Fibroblast of skin of left biceps (primary cell): ENCODE measurements around the gene VWA8.
"Not testable (repeated sequence)": the region's sequence is repeated elsewhere in the genome, so short reads cannot be mapped to it uniquely, and the experiment has no call there.

Experiments used
- DNase-seq, 2 experiments: peaks; one replicate each; pipeline ENCODE4 v3.0.0-alpha.2; 2013; ENCODE audit warnings: low read depth in 2 of 2

VWA8 gene

GRCh38 chr13:41745496-41745895 is 215.4 kb downstream of the VWA8 start:
- not testable (repeated sequence) for DNase-seq

DNA sequence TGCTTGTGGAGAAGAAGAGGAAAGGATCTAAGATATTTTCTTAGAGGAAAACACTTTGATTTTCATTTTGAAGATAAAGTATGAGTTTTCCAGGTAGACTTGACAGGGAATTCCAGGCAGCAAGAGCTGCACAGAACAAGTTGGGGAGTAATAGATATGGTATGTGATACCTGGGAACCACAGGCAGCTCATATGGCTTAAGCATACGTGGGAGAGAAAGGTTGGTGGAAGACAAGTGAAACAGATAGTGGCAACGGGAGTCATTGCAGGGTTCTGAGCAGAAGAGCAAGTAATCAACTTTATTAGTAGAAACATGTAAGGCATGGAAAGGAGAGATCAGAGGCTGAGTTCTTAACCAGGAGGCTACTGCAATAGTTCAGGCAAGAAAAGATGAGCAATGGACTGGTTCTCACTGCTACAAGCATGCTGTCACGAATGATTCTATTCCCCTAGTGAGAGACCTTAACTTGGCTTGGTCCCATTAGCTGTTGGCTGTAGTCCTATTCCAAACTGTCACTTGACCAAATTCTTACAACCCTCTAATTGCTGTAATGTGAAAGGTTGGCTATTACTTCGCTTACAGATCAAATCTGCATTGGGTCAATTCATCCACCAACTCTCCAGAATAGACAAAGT is 217.9 kb downstream of the VWA8 start:
- no peak for DNase-seq

DNA sequence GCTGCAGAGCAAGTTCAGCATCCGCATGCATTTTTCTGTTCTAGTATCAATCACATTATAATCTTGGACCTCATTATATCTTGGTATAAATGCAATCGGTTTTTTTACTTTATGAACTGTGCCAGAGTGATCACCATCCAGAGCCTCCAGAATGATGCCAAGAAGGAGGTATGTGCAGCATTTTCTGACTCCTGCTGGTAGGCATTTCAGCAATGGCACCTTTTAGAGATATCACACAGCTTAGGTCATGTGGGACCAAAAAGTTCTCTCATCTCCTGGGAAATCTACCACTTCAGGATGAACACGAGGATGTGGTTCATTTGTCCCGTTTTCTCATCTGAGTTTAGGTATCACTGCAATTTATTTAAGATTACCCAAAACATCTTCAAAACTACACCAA is 220.4 kb downstream of the VWA8 start:
- no peak for DNase-seq

DNA sequence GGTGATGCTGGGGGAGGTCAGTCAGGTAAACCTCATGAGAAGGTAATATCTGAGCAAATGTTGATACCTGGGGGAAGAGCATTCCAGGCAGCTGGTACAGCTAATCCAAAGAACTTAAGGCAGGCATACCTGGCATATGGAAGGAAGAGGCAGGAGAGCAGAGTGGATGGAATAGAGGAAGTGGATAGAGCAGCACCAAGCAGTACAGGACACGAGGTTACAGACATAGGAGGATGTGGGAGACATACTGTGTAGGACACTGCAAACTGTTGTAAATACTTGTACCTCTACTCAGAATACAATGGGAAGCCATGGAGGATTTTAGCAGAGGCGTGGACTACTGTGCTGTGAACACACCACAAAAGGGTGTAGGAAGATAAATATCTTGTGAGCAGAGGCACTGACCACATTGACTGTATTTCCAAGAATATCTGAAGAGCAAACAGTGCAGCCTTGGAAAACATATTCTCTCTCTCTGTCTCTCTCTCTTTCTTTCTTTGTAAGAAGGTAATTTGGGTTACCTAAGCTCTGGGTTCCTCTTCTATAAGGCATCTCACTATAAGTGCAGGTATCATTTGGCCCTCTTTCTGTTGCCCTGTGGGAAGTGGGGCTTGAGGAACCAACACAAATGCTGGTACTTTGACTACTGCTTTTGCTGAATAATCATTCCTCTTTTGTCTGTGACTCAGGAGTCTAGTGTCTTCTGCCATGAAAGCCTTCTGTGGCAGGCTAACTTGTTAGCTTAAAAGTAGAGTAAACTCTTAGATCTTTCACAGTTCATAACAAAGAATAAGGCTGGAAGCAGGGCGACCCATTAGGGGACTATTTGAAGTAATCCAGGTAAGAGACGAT is 238.0 kb downstream of the VWA8 start:
- no peak for DNase-seq

DNA sequence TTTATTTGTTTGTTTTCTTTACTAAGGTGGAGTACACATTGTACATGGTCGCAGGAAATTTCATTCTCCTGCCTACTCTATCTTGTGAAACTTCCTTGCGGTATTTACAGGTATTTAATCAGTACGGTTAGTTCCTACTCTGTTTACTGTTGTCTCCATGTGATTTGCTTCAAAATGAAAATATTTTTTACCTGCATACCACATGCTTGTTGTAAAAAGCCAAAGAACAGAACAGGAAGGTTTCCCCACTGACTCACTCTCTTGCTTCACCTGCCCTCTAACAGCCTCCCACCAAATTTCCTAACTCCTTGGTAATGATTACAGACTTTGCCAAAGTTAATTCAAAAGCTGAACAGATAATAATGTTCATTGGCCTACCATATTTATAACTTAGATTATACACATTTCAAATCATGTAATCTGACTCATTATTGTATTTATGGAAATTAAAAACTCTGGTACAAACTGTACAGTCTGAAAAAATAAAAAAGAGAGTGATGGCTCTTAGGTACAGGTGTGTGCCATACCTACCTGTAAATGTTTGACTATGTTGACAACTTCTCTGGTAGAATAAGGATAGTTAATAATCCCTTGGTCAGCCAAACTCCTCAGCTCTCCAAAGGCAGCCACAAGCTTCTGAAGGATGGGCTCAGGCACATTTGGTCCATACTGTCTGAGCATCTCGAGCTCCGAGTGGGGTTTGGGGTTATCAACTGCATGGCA is 239.9 kb downstream of the VWA8 start:
- no peak for DNase-seq

- no peak for DNase-seq
Measured at GRCh38 chr13:41716236-41716635, 244.7 kb downstream of the VWA8 start.

DNA sequence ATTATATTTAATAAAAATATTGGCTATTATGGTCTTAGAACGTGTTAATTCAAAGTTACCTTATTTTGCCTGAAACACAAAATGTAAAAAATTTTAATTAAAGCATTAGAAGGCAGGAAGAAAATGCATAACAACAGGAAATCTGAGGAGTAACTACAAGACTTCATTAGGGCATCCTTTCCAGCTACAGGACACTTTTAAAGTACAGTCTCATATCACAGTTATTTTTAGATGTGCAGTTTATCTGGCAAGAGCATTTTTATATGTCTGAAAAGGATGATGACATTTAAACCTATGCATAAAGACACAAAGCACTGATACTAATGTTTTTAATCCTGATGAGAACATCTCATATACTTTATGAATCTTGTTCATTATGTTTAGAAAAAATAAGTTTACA is 247.5 kb downstream of the VWA8 start:
- DNase-seq: no peak

DNA sequence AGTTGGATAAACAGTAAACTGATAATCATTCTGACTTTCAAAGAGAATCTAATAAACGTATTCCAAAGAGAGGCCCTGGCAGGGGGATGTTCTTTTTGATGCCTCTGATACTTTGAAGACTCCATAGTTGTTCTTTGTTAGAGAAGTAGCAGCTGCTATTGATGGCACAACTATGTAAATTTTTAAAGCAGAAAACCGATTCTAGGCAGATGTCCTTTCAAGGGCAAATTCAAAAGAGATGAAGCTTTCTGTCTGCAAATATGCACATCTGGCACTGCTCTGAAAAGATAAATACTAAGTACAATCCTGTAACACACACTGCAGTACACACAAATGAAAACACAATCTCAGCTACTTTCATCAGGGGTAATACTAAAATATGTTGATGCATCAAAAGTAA is 250.1 kb downstream of the VWA8 start:
- DNase-seq: no peak

DNA sequence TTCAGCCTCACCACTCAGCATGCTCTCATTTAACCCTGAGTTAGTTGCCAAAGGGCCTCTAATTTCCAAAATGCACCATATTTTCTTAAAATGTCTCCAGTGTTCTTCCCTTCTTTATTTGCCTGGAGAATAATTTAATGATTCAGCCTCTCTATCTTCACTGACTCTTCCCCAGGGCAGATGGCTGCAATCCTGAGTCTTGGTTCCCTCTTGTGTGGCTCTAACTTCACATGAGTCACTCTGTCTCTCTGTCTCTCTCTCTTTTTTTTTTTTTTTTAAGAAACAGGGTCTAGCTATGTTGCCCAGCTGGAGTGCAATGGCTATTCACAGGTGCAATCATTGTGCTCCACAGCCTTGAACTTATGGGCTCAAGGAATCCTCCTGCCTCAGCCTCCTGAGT is 251.4 kb downstream of the VWA8 start:
- no peak for DNase-seq

GRCh38 chr13:41708713-41709112 is 252.2 kb downstream of the VWA8 start:
- no peak for DNase-seq

DNA sequence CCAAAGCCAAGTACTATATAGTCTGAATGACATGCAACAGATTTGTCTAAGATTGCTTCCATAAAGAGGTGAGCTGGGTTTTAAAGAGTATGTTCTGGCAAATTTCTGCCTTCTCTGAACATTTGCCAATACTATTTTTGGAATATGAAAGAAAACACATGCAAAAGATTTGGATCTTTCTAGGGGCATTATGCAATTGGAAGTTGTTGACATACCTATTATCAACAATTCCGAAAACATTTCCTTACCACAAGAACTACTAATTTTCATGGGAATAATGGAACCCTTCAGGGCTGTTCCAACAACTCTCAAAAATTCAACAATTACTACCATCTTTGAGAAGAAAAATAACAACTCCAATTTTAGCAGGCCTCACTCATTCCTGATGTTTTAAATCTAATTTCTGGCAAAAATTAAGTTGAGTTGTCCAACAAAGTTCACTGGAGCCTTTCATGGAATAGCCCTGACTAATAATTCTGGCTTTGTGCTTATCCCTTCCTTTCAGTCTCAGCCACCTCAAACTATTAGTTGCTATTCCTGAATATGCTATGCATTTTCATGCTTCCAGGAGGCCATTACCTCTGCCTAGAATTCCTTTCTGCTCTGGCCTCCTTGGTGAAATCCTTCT is 253.6 kb downstream of the VWA8 start:
- DNase-seq: peak in 1 of 2 experiments; percentile 40

- DNase-seq: no peak
Measured at GRCh38 chr13:41706152-41706551, 254.8 kb downstream of the VWA8 start.

DNA sequence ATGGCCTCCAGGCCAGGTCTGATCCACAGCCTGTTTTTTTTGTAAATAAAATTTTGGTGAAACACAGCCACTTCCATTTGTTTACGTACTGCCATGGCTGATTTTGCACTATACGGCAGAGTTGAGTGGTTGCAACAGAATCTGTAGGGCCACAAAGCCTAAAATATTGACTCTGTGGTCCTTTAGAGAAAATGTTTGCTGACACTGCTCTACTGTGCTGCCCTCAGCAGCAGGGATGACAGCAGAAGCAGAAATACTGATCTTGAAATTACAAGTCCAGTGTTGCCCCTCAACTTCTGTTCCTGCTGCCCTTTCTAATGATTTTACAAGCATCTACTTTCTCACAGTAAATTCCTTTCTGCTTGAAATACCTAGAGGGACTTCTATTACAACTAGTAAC is 258.4 kb downstream of the VWA8 start:
- no peak for DNase-seq

- DNase-seq: peak in 1 of 2 experiments; percentile 55
Measured at GRCh38 chr13:41701676-41702075, 259.2 kb downstream of the VWA8 start.

DNA sequence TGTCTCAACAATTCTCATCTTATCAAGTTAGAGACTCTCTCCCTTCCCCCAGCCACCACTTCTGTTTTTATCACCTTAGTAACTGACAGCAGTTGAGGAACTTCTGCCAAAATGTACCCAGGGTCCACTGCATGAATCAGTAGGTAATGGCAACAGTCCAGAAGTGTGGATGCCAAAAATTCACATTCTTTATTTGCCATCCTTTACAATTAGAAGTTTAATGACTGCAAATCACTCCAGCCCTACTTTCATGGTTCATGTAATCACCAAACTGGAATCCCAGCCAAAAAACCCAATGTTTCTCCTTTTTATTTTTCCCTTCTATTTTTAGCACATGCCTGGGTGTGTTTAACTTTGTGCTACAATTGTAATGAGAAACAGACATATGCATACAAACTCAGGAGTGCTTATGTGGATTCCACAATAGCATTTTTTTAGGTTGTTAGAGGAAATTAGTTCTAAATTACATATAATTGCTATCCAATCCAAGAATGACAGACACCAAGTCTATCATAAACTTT is 260.1 kb downstream of the VWA8 start:
- peak; percentile 69 to 71 for DNase-seq

DNA sequence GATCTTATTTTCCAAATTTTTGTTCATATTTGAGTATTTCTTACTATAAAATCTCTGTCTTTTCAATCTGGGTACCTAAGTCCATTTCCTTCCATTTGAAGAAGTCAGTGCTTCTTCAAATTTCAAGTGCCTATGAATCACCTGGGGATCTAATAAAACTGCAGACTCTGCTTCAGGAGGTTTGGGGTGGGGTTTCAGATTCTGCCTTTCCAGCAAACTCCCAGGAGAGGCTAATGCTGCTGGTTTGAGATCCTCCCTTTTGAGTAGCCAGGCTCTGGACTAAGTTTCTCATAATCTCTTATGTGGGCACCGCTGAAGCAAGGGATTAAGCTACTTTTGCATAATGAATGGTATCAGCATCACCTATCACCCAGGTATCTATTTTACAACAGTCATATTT is 261.1 kb downstream of the VWA8 start:
- no peak for DNase-seq

DNA sequence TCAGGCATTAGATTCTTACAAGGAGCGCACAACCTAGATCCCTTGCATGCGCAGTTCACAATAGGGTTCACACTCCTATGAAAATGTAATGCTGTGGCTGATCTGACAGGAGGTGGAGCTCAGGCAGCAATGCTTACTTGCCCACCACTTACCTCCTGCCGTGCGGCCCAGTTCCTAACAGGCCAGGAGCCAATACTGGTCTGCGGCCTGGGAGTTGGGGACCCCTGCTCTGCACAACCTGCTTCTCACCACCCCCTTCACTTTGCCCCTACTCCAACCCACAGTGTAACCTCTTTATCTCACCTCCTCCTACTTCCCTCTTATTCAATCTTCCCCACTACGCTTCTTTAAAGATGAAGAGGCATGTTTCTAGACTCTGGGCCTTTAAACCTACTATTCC is 263.3 kb downstream of the VWA8 start:
- no peak for DNase-seq

DNA sequence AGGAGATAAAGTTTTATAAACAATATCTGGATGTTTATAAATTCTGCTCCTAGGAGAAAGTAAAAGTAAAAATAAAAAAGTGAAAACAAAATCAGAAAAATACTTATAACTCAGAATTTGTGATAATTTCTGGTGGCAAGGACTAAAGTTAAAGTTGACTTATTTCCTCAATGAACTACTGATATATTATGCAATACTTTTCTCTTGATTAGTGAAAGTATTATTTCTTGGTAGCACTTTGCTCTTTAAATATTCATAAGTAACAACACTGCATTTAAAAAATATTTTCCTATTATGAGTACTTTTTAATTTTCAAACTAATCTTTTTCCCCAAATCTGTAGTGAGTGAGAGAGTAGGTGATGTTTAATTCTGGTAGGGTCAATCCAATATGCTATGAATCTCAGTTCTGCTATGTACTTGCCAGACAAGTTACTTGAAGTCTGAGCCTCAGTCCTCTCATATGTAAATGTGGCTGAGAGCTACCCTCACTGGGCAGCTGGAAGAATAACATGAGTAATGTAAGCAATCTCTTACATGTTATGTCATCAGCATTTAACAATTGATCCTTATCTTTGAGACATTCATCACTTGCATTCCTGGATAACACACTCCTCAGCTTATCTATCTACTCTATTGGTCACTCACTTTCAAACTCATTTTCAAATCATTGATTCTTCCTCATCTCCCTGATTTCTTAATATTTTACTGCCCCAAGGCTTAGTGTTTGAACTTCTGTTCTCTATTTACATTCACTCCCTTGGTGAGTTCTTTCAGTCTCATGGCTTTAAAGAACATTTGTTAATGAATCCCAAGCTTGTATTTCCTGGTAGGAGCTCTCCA is 264.5 kb downstream of the VWA8 start:
- DNase-seq: peak in 1 of 2 experiments; percentile 70

GRCh38 chr13:41694545-41695301 is 266.2 kb downstream of the VWA8 start:
- peak; percentile 89 to 91 for DNase-seq

- DNase-seq: no peak
Measured at GRCh38 chr13:41693434-41693833, 267.5 kb downstream of the VWA8 start.
